ENCODE measurements around the gene RALGAPA2.

The RALGAPA2 gene

GRCh38 chr20:20734475-20734948 is 22.1 kb upstream of the RALGAPA2 start:
- Histone ChIP-seq H3K9me2 (replicated peaks; ENCODE audit: insufficient read depth, low read length) (no peaks in the 10 kb centered on the region), H3K9ac (ENCODE audit: low read length) (no peak overlapping the region), H3K4me2 (ENCODE audit: low read depth, low read length, poor library complexity, severe bottlenecking) (no peak overlapping the region), H2AFZ (ENCODE audit: low read depth, low read length, severe bottlenecking) (no peak overlapping the region), H3K36me3 (ENCODE audit: low read length) (no peaks in the 10 kb centered on the region), H4K20me1 (ENCODE audit: low read depth, low read length) (no peaks in the 10 kb centered on the region), H3K9me3 (ENCODE audit: insufficient read depth, low read length) (no peaks in the 10 kb centered on the region), H3K4me3 (ENCODE audit: insufficient read depth, low read length, poor library complexity, severe bottlenecking) (no peak overlapping the region), H3K79me2 (ENCODE audit: insufficient read depth, low read length) (no peaks in the 10 kb centered on the region), H3K27ac (ENCODE audit: low read depth, low read length) (no peak overlapping the region), H3F3A (ENCODE audit: insufficient read depth) (no peaks in the 10 kb centered on the region), H3K27me3 (ENCODE audit: low read length) (no peaks in the 10 kb centered on the region)
- TF ChIP-seq EZH2phosphoT487 (conservative IDR thresholded peaks at IDR 0.05; ENCODE audit: low read length) = no peak
- TF ChIP-seq CTCF (IDR thresholded peaks at IDR 0.05; ENCODE audit: insufficient read depth, low read length, poor library complexity, severe bottlenecking) = no peak

GRCh38 chr20:20733943-20734342 is 21.5 kb upstream of the RALGAPA2 start:
- Histone ChIP-seq H2AFZ (ENCODE audit: low read depth, low read length, severe bottlenecking) (no peak overlapping the region), H4K20me1 (ENCODE audit: low read depth, low read length) (no peaks in the 10 kb centered on the region), H3K27ac (ENCODE audit: low read depth, low read length) (no peak overlapping the region), H3K4me2 (ENCODE audit: low read depth, low read length, poor library complexity, severe bottlenecking) (no peak overlapping the region), H3K9me2 (replicated peaks; ENCODE audit: insufficient read depth, low read length) (no peaks in the 10 kb centered on the region), H3K27me3 (ENCODE audit: low read length) (no peaks in the 10 kb centered on the region), H3K9ac (ENCODE audit: low read length) (no peak overlapping the region), H3K9me3 (ENCODE audit: insufficient read depth, low read length) (no peaks in the 10 kb centered on the region), H3K79me2 (ENCODE audit: insufficient read depth, low read length) (no peaks in the 10 kb centered on the region), H3F3A (ENCODE audit: insufficient read depth) (no peaks in the 10 kb centered on the region), H3K36me3 (ENCODE audit: low read length) (no peaks in the 10 kb centered on the region), H3K4me3 (ENCODE audit: insufficient read depth, low read length, poor library complexity, severe bottlenecking) (no peak overlapping the region)
- TF ChIP-seq EZH2phosphoT487 (conservative IDR thresholded peaks at IDR 0.05; ENCODE audit: low read length) (no peak), CTCF (IDR thresholded peaks at IDR 0.05; ENCODE audit: insufficient read depth, low read length, poor library complexity, severe bottlenecking) (no peak)

- no peaks in the 10 kb centered on the region for H3F3A ChIP-seq (ENCODE audit: insufficient read depth)
- no peak overlapping the region for H3K9ac ChIP-seq (ENCODE audit: low read length)
- no peaks in the 10 kb centered on the region for H3K9me2 ChIP-seq (replicated peaks; ENCODE audit: insufficient read depth, low read length)
- no peak overlapping the region for H2AFZ ChIP-seq (ENCODE audit: low read depth, low read length, severe bottlenecking)
- H3K4me3 ChIP-seq (ENCODE audit: insufficient read depth, low read length, poor library complexity, severe bottlenecking) = no peak overlapping the region
- H3K4me2 ChIP-seq (ENCODE audit: low read depth, low read length, poor library complexity, severe bottlenecking) = no peak overlapping the region
- H3K9me3 ChIP-seq (ENCODE audit: insufficient read depth, low read length) = no peaks in the 10 kb centered on the region
- no peaks in the 10 kb centered on the region for H3K79me2 ChIP-seq (ENCODE audit: insufficient read depth, low read length)
- no peak overlapping the region for H3K27ac ChIP-seq (ENCODE audit: low read depth, low read length)
- no peaks in the 10 kb centered on the region for H3K27me3 ChIP-seq (ENCODE audit: low read length)
- H3K36me3 ChIP-seq (ENCODE audit: low read length) = no peaks in the 10 kb centered on the region
- TF ChIP-seq CTCF (IDR thresholded peaks at IDR 0.05; ENCODE audit: insufficient read depth, low read length, poor library complexity, severe bottlenecking) = no peak
- no peak for TF ChIP-seq EZH2phosphoT487 (conservative IDR thresholded peaks at IDR 0.05; ENCODE audit: low read length)
- H4K20me1 ChIP-seq (ENCODE audit: low read depth, low read length) = no peaks in the 10 kb centered on the region
Observed at GRCh38 chr20:20732641-20733040, 20.2 kb upstream of the RALGAPA2 start.
